ENCODE measurements around the gene C10orf71. TPM values are rescaled to one million over a fixed set of nuclear protein-coding genes. Genes with fewer than 3 reads are reported as not detected.

C10orf71 gene
- total and polyA plus RNA-seq, 2 of the 8 experiments (the other 6 are each of a cell fraction or from before 2014, with no cell fraction given), result not detected

- peak; percentile 19 for FAIRE-seq
- no peak overlapping the region for H2BK5ac ChIP-seq (ENCODE audit: low read depth, low read length)
- H3K9ac ChIP-seq (replicated peaks in 1 of 4; ENCODE audit: extremely low read depth in 1 of 4, low read depth in 3 of 4, low read length in 3 of 4), result no peak overlapping the region
- no peak overlapping the region for H2AK5ac ChIP-seq (ENCODE audit: low read depth, low read length)
- no peaks in the 10 kb centered on the region for H3K79me1 ChIP-seq (ENCODE audit: low read depth, low read length)
- no peak overlapping the region for H4K91ac ChIP-seq (replicated peaks; ENCODE audit: insufficient read length, low read length)
- H3K23ac ChIP-seq (ENCODE audit: insufficient read length), result no peak overlapping the region
- no peak overlapping the region for H3K4ac ChIP-seq (replicated peaks; ENCODE audit: insufficient read length, low read depth, low read length)
- H3K27me3 ChIP-seq (replicated peaks in 1 of 4; ENCODE audit: control insufficient read depth in 3 of 4, extremely low read depth in 1 of 4, insufficient read depth in 3 of 4, low read length in 3 of 4), result no peaks in the 10 kb centered on the region; a peak in 2 of 7 replicates
- H3K36me3 ChIP-seq (ENCODE audit: control insufficient read depth in 2 of 4, insufficient read depth in 4 of 4, low read length in 3 of 4), result no peaks in the 10 kb centered on the region
- no peak overlapping the region for H3K18ac ChIP-seq (ENCODE audit: extremely low read depth, low read length)
- no peak overlapping the region for H2BK12ac ChIP-seq (ENCODE audit: low read depth, low read length)
- H3K4me1 ChIP-seq (replicated peaks in 1 of 4; ENCODE audit: control insufficient read depth in 3 of 4, insufficient read depth in 4 of 4, low read length in 3 of 4), result no peaks in the 10 kb centered on the region
- no peak overlapping the region for H4K5ac ChIP-seq (ENCODE audit: insufficient read length, low read depth, low read length)
- H4K8ac ChIP-seq (ENCODE audit: extremely low read depth, insufficient read depth, low read length), result no peak overlapping the region
- WGBS, 2 experiments (ENCODE audit: extremely low coverage in 1 of 2, insufficient coverage in 1 of 2, insufficient read length in 1 of 2, insufficient replicate concordance in 2 of 2, low coverage in 1 of 2, low lambda C conversion rate in 2 of 2, missing lambda C conversion rate in 1 of 2), result 83% methylated on average over 2 of the region's 2 CpGs; no CpG with 5 or more reads in 1 of the 2 experiments
- no peak overlapping the region for H2BK20ac ChIP-seq (ENCODE audit: low read length)
- POLR2A ChIA-PET (ENCODE audit: partially characterized antibody), result no interaction called here
- H3K79me2 ChIP-seq (ENCODE audit: control insufficient read depth in 1 of 2, insufficient read depth in 2 of 2, low read length in 2 of 2), result no peaks in the 10 kb centered on the region
- no peak for DNase-seq (ENCODE audit: low read depth in 1 of 2, low spot score in 2 of 2)
- H3K27ac ChIP-seq (ENCODE audit: low read depth, low read length), result no peak overlapping the region
- CTCF ChIA-PET (ENCODE audit: partially characterized antibody), result interaction anchor here (0.6 kb wide), 1 partner anchor 243 kb away, joined by 4 read pairs; no protein-coding TSS in a partner anchor
- H3K4me3 ChIP-seq (ENCODE audit: extremely low read depth in 1 of 4, insufficient read depth in 2 of 4, low read depth in 3 of 4, low read length in 4 of 4), result no peak overlapping the region
- no peak overlapping the region for H3K14ac ChIP-seq (ENCODE audit: insufficient read length)
- H3K9me3 ChIP-seq (ENCODE audit: insufficient read depth in 2 of 2, low read depth in 1 of 2, low read length in 1 of 2), result peaks cover 3% of the 10 kb centered on the region in 2 experiments; a peak in 2 of 4 replicates
- H2AFZ ChIP-seq (ENCODE audit: low read length), result no peak overlapping the region
- no peaks in the 10 kb centered on the region for H3K23me2 ChIP-seq (ENCODE audit: low read depth, low read length)
- no peak overlapping the region for H3K56ac ChIP-seq (replicated peaks; ENCODE audit: insufficient read length, low read depth, low read length)
- H4K20me1 ChIP-seq (replicated peaks in 1 of 2; ENCODE audit: control insufficient read depth in 1 of 2, insufficient read depth in 2 of 2, low read length in 2 of 2), result no peaks in the 10 kb centered on the region
- no peak overlapping the region for H2BK15ac ChIP-seq (ENCODE audit: low read length)
- H3K4me2 ChIP-seq (ENCODE audit: insufficient read depth in 1 of 2, low read depth in 2 of 2, low read length in 2 of 2), result no peak overlapping the region
- no peak overlapping the region for H2BK120ac ChIP-seq (replicated peaks; ENCODE audit: low read depth, low read length)
- TF ChIP-seq KDM5A (IDR thresholded peaks at IDR 0.05; ENCODE audit: low read length), result no peak
- no peak for TF ChIP-seq GTF2F1 (IDR thresholded peaks at IDR 0.05; ENCODE audit: borderline replicate concordance, low read depth, low read length)
- no peak for TF ChIP-seq ATF3 (IDR thresholded peaks at IDR 0.05; ENCODE audit: insufficient read depth, low read depth, low read length)
- TF ChIP-seq USF2 (IDR thresholded peaks at IDR 0.05; ENCODE audit: low read length), result no peak
- TF ChIP-seq ASH2L (IDR thresholded peaks at IDR 0.05; ENCODE audit: low read length), result no peak
- no peak for TF ChIP-seq CTCF (IDR thresholded peaks at IDR 0.05; ENCODE audit: control extremely low read depth in 1 of 3, insufficient read depth in 1 of 3, low read depth in 1 of 3, low read length in 3 of 3)
- TF ChIP-seq RXRA (IDR thresholded peaks at IDR 0.05; ENCODE audit: insufficient read depth, low read depth, low read length), result no peak
- no peak for TF ChIP-seq TEAD4 (IDR thresholded peaks at IDR 0.05; ENCODE audit: low read depth, low read length)
- no peak for TF ChIP-seq SIN3A (conservative IDR thresholded peaks at IDR 0.05 in 1 of 2, IDR thresholded peaks at IDR 0.05 in 1 of 2; ENCODE audit: low read depth in 1 of 2, low read length in 2 of 2)
- no peak for TF ChIP-seq SP1 (IDR thresholded peaks at IDR 0.05; ENCODE audit: low read depth, low read length)
These were observed 30.8 kb upstream of the C10orf71 start for GRCh38 chr10:49268185-49268584.
